Measurements from ENCODE around the gene ING1.

- TF ChIP-seq CTCF (conservative IDR thresholded peaks at IDR 0.05; ENCODE audit: low read depth, low read length) (no peak), EZH2phosphoT487 (IDR thresholded peaks at IDR 0.05; ENCODE audit: borderline replicate concordance, low read length) (no peak), EZH2 (IDR thresholded peaks at IDR 0.05; ENCODE audit: low read length, unreplicated experiment) (no peak)
Observed at GRCh38 chr13:110719036-110719710, 5.7 kb downstream of the ING1 start.
